GM23248 (cell line): Measurements from ENCODE around the gene DLG3.

Experiments used
- EZH2 ChIP-seq: fragments of 200-600 bp; sonication (generic); IDR thresholded peaks from 2 replicates; pipeline ENCODE4 v1.6.1; 2018; ENCODE audit warnings: antibody characterized with exemption, mild to moderate bottlenecking; ENCODE audit not compliant: insufficient read depth, poor library complexity, severe bottlenecking
- EZH2phosphoT487 ChIP-seq: fragments of 200-600 bp; sonication (generic); IDR thresholded peaks from 2 replicates; pipeline ENCODE4 v1.6.1; 2018; ENCODE audit warnings: antibody characterized with exemption, moderate library complexity, mild to moderate bottlenecking, low read depth; ENCODE audit not compliant: insufficient read depth

DNA sequence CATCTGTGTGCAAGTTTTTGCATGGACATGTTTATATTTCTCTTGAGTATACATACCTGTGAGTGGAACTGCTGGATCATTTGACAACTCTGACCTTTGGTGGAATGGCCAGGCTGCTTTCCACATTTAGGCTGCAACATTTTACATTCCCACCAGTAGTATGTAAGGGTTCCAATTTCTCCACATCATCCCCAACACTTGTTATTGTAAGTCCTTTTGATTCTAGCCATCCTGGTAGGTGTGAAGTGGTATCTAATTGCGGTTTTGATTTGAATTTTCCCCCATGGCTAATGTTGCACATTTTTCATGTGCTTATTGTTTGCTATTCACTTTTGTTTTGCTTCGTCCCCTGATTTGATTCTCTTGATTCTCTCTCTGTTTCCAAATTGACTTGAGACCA is 16.4 kb downstream of the DLG3 start:
- TF ChIP-seq EZH2phosphoT487 (no peak), EZH2 (no peak)
